D341Med (cell line): Measurements from ENCODE around the gene STARD3.
A peak's percentile ranks its signal among the peaks of the same experiment; 100 is the strongest.

Experiments
- DNase-seq: peaks from one replicate; pipeline ENCODE4 v3.0.0; 2012; ENCODE audit warnings: low spot score

The STARD3 gene

DNA sequence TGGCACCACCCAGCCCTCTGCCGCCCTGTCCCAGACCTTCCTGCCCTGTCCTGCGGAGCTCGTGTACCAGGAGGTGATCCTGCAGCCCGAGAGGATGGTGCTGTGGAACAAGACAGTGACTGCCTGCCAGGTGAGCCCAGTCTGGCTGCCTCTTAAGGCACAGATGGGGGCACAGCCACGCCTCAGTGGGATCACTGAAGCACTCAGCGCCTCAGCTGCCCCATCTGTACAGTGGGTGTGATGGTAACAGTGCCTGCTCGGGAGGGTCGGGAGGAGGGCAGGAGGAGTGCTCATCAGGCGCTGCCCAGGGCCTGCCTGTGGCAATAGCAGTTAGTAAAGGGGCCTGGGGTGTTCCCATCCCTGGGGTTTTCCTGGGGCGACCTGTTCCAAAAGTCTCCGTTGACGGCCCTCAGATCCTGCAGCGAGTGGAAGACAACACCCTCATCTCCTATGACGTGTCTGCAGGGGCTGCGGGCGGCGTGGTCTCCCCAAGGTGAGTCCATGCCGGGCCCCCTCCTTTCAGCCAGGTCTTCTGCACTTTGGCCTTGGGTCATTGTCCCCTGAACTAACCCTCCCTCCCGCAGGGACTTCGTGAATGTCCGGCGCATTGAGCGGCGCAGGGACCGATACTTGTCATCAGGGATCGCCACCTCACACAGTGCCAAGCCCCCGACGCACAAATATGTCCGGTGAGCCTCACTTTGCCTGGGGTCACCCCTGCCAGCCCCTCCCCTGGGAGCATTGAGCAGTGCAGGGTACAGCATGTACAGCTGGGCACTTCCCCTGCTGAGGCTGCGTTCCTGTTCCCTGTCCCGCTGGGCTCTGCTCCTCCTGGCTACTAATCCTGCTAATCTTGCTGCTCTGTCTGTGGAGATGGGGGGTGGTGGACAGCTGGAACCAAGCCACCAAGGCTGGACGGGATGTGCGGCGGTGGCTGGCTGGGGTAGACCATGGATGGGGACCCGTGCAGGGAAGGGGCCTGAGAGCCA, 23.7 kb downstream of the STARD3 start:
- DNase-seq = peak; percentile 84

DNA sequence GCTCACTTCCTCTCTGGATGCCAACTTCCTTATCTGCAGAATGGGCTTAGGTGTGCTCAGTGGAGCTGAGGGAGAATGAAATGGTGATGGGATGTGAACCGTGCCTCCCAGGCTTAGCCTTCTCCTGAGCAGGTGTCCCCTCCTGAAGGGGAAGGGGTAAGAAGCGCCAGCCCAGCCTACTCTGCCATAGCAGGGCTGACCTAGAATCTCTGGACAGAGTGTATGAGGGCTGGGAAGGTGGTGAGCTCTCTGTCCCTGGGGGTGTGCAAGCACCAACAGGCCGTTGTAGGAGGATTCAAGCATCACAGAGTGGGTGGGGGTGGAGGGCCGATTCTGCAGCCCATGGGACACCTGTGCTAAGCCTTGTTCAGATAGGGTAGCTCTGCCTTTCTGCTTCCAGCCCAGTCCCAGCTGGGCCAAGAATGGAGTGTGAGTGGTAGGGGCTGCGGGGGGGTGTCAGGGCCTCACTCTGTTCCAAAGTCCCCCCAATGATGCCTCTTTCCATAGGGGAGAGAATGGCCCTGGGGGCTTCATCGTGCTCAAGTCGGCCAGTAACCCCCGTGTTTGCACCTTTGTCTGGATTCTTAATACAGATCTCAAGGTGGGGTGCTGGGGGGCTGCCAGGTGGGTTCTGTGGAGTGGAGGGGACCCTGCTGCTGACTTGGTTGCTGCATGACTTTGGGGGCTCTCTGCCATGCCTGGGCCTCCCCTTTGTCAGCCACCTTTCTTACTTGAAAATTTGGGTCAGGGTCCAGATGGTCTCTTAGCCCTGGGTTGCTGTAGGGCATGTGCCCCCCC, 25.0 kb downstream of the STARD3 start:
- DNase-seq = no peak

GRCh38 chr17:39662551-39663339, 25.8 kb downstream of the STARD3 start:
- no peak for DNase-seq

DNA sequence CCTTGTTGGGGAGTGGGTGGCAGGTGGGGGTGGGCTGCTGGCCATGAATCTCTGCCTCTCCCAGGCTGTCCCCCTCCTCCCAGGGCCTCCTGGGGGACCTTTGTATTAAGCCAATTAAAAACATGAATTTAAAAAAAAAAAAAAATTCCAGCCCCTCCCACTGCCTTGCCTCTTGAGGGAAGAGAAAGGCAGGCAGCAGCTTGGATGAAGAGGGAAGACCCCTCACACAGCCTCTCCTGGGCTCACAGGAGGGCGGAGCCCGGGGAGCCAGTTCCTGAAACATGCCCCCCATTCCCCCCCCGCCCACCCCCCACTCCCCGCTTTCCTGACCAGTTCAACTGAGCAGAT, 26.4 kb downstream of the STARD3 start:
- no peak for DNase-seq

- DNase-seq = no peak
Observed at GRCh38 chr17:39663688-39664580, 27.0 kb downstream of the STARD3 start.

GRCh38 chr17:39664581-39665561, 27.9 kb downstream of the STARD3 start, which contains the start of gene TCAP:
Gene TCAP, plus strand, starts transcription at chr17:39665349. Its CDS starts 11 bp downstream, at chr17:39665360.
- no peak for DNase-seq

GRCh38 chr17:39665642-39666224, 28.8 kb downstream of the STARD3 start:
- peak; percentile 70 for DNase-seq

- DNase-seq = no peak
Observed at GRCh38 chr17:39666231-39666600, 29.3 kb downstream of the STARD3 start.

DNA sequence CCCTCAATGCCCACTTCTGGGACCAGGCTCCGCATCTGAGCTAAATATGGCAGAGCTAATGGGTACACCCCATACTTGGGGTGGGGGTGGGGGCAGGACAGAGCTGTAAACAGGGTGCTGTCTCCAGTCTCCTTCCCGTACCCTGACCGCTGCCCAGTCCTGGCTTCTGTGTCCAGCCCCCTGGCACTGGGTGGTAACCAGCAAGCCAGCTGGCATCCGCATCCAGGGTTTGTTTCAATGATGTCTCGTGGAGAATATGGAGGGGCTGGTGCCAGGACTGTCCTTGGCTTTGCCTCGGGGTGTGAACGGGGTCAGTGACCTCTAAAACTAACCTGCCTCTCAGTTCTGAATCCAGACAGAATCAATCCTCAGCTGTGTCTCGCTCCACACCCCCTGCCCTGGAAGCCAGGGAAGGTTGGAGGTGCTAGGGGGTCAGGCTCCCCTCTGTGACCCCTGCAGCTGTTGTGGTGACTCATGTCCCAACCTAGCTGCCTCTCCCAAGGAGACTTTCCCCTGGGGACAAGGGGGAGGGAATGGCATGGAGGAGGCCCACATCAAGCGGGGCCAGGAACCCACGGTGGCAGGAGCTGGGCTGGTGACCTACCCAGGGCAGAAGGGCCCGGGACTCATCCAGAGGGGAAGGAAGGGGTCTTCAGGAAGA, 29.8 kb downstream of the STARD3 start:
- DNase-seq = no peak

DNA sequence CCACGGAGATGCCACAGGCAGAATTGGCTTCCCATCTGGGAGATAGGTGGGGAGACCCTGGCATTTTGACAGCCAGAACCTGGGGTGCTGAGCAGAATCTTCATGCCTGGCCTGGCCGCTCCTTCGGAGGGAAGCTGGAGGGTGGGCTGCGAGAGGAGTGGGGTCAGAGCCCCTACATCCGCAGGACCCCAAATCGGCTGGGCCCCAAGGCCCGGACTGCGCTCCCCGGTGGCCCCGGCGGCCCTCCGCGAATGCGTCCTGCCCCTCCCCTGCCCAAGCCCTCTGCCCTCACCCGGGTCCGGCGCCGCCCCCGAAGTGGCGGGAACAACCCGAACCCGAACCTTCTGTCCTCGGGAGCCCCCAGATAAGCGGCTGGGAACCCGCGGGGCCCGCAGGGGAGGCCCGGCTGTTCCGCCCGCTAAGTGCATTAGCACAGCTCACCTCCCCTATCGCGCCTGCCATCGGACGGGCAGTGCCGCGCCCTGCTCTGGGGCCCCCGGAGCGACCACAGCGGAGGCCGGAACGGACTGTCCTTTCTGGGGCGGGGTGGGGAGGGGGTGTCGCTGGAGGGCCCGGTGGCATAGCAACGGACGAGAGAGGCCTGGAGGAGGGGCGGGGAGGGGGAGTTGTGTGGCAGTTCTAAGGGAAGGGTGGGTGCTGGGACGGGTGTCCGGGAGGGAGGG, 30.5 kb downstream of the STARD3 start:
- DNase-seq = no peak

- DNase-seq = peak; percentile 94
Observed at GRCh38 chr17:39667945-39668924, 31.3 kb downstream of the STARD3 start, which contains the start of gene PNMT. Gene PNMT, plus strand, starts transcription at chr17:39668453. Its CDS starts 23 bp downstream, at chr17:39668476.

DNA sequence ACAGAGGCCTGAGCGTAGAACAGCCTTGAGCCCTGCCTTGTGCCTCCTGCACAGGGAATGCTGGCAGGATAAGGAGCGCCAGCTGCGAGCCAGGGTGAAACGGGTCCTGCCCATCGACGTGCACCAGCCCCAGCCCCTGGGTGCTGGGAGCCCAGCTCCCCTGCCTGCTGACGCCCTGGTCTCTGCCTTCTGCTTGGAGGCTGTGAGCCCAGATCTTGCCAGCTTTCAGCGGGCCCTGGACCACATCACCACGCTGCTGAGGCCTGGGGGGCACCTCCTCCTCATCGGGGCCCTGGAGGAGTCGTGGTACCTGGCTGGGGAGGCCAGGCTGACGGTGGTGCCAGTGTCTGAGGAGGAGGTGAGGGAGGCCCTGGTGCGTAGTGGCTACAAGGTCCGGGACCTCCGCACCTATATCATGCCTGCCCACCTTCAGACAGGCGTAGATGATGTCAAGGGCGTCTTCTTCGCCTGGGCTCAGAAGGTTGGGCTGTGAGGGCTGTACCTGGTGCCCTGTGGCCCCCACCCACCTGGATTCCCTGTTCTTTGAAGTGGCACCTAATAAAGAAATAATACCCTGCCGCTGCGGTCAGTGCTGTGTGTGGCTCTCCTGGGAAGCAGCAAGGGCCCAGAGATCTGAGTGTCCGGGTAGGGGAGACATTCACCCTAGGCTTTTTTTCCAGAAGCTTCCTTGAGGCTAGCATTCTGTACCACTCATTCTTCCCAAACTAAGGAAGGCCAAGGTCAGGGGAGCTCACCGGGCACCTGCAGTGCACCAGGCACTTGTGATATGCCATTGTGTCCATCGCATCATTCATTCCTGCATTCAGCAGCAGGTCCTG, 33.2 kb downstream of the STARD3 start:
- no peak for DNase-seq

- DNase-seq = no peak
Observed at GRCh38 chr17:39670746-39671145, 33.8 kb downstream of the STARD3 start.

GRCh38 chr17:39671651-39672521, 34.9 kb downstream of the STARD3 start:
- peak; percentile 83 for DNase-seq
